ENCODE measurements around the gene JPH3. TPM values are rescaled to one million over a fixed set of nuclear protein-coding genes. Genes with fewer than 3 reads are reported as not detected.

JPH3 gene
- polyA plus RNA-seq, 1 experiment, result not detected

- CTCF ChIA-PET, result no interaction called here
- POLR2A ChIA-PET, result no interaction called here
- Histone ChIP-seq H3K27me3 (ENCODE audit: control insufficient read depth, insufficient read depth, low read length) (0 out of 2 replicates have a peak, but pooled peaks cover 1% of the 10 kb centered on the region), H3K4me3 (ENCODE audit: low read depth, low read length) (no peak overlapping the region), H3K36me3 (ENCODE audit: control insufficient read depth, insufficient read depth, low read length) (no peaks in the 10 kb centered on the region)
- no peak for TF ChIP-seq CTCF (IDR thresholded peaks at IDR 0.05; ENCODE audit: insufficient read depth, low read depth, low read length)
- DNase-seq (ENCODE audit: low read depth), result peak; percentile 31
These were observed 21.4 kb upstream of the JPH3 start for GRCh38 chr16:87580855-87581261.

GRCh38 chr16:87581857-87582215, 20.5 kb upstream of the JPH3 start:
- TF ChIP-seq CTCF (IDR thresholded peaks at IDR 0.05; ENCODE audit: insufficient read depth, low read depth, low read length), result no peak
- no peak overlapping the region for H3K4me3 ChIP-seq (ENCODE audit: low read depth, low read length)
- ChIA-PET POLR2A (interaction anchor here (0.6 kb wide), 1 partner anchor 203 kb away, joined by 11 read pairs; no protein-coding TSS in a partner anchor), CTCF (interaction anchor here (0.6 to 3.7 kb wide), 12 partner anchors 8 to 268 kb away, joined by 3 to 25 read pairs (median 3); no protein-coding TSS in a partner anchor)
- H3K36me3 ChIP-seq (ENCODE audit: control insufficient read depth, insufficient read depth, low read length), result no peaks in the 10 kb centered on the region
- peaks cover 3% of the 10 kb centered on the region for H3K27me3 ChIP-seq (ENCODE audit: control insufficient read depth, insufficient read depth, low read length)
- DNase-seq (ENCODE audit: low read depth), result peak; percentile 78

- no peak for TF ChIP-seq CTCF (IDR thresholded peaks at IDR 0.05; ENCODE audit: insufficient read depth, low read depth, low read length)
- peak; percentile 30 for DNase-seq (ENCODE audit: low read depth)
- no peaks in the 10 kb centered on the region for H3K36me3 ChIP-seq (ENCODE audit: control insufficient read depth, insufficient read depth, low read length)
- no peak overlapping the region for H3K4me3 ChIP-seq (ENCODE audit: low read depth, low read length)
- ChIA-PET POLR2A (interaction anchor here (0.6 kb wide), 1 partner anchor 203 kb away, joined by 11 read pairs; no protein-coding TSS in a partner anchor), CTCF (interaction anchor here (0.6 to 3.7 kb wide), 13 partner anchors 9 to 267 kb away, joined by 3 to 25 read pairs (median 3); no protein-coding TSS in a partner anchor)
- H3K27me3 ChIP-seq (ENCODE audit: control insufficient read depth, insufficient read depth, low read length), result peaks cover 4% of the 10 kb centered on the region
These were observed 19.9 kb upstream of the JPH3 start for GRCh38 chr16:87582216-87582965.

GRCh38 chr16:87582966-87583325, 19.4 kb upstream of the JPH3 start:
- no peak for DNase-seq (ENCODE audit: low read depth)
- Histone ChIP-seq H3K27me3 (ENCODE audit: control insufficient read depth, insufficient read depth, low read length) (peaks cover 6% of the 10 kb centered on the region), H3K36me3 (ENCODE audit: control insufficient read depth, insufficient read depth, low read length) (no peaks in the 10 kb centered on the region), H3K4me3 (ENCODE audit: low read depth, low read length) (no peak overlapping the region)
- ChIA-PET CTCF (interaction anchor here (1.0 to 3.7 kb wide), 8 partner anchors 9 to 267 kb away, joined by 3 to 25 read pairs (median 3); no protein-coding TSS in a partner anchor), POLR2A (no interaction called here)
- no peak for TF ChIP-seq CTCF (IDR thresholded peaks at IDR 0.05; ENCODE audit: insufficient read depth, low read depth, low read length)

- Histone ChIP-seq H3K27me3 (ENCODE audit: control insufficient read depth, insufficient read depth, low read length) (peaks cover 6% of the 10 kb centered on the region), H3K4me3 (ENCODE audit: low read depth, low read length) (no peak overlapping the region), H3K36me3 (ENCODE audit: control insufficient read depth, insufficient read depth, low read length) (no peaks in the 10 kb centered on the region)
- DNase-seq (ENCODE audit: low read depth), result no peak
- TF ChIP-seq CTCF (IDR thresholded peaks at IDR 0.05; ENCODE audit: insufficient read depth, low read depth, low read length), result no peak
- CTCF ChIA-PET, result interaction anchor here (0.9 to 3.7 kb wide), 2 partner anchors 52 to 167 kb away, joined by 4 to 25 read pairs; no protein-coding TSS in a partner anchor
- POLR2A ChIA-PET, result no interaction called here
These were observed 18.7 kb upstream of the JPH3 start for GRCh38 chr16:87583453-87584131.

Measured in BJ (cell line).